Activated naive CD8-positive, alpha-beta T cell treated with anti-CD3 and anti-CD28 coated beads, Interleukin-2, amount 10 ng/mL, durations not matched to agents 7 days and 5 days (primary cell): ENCODE results near the gene NEDD4. TPM values are rescaled to one million over a fixed set of nuclear protein-coding genes. Genes with fewer than 3 reads are reported as not detected.

Experiments
- ATAC-seq: fragments of 150-1000 bp; cut with Tn5 transposase; one replicate; pipeline ENCODE4 v1.10.0; 2021; ENCODE audit warnings: low read depth, moderate library complexity
- POLR2A ChIA-PET: fragments of 350-600 bp; sonication (Branson Sonifier 250); formaldehyde crosslinking; loops from one replicate; lab custom pipeline; 2021; ENCODE audit warnings: antibody characterized with exemption; lab: Charles Lee
- DNase-seq: peaks from one replicate; pipeline ENCODE4 v3.0.0; 2021
- H3K27ac Mint-ChIP-seq: one replicate; pipeline ENCODE4 v1.8.0; 2022; ENCODE audit warnings: mild to moderate bottlenecking, mixed read lengths
- H3K27me3 Mint-ChIP-seq: one replicate; pipeline ENCODE4 v1.8.0; 2022; ENCODE audit warnings: mild to moderate bottlenecking, moderate library complexity, mixed read lengths
- H3K36me3 Mint-ChIP-seq: one replicate; pipeline ENCODE4 v1.8.0; 2021; ENCODE audit warnings: mild to moderate bottlenecking, mixed read lengths
- H3K4me1 Mint-ChIP-seq: one replicate; pipeline ENCODE4 v1.8.0; 2021; ENCODE audit warnings: mixed read lengths
- H3K4me3 Mint-ChIP-seq: one replicate; pipeline ENCODE4 v1.8.0; 2022; ENCODE audit warnings: mild to moderate bottlenecking, moderate library complexity, mixed read lengths
- H3K9me3 Mint-ChIP-seq: one replicate; pipeline ENCODE4 v1.8.0; 2021; ENCODE audit warnings: mixed read lengths
- total RNA-seq, 2 experiments: library from RNA; stranded (reverse); gene quantifications; one replicate each; pipeline ENCODE4 v1.2.3, GENCODE V29; 2021

NEDD4 gene
- 1 to 10 TPM; 5.1 to 6.6 TPM for total RNA-seq

GRCh38 chr15:55993111-55993803 lies at the start of gene NEDD4:
TSS of gene NEDD4 (minus strand) at chr15:55993612. CDS start at chr15:55993555, 57 bp downstream.
- Mint-ChIP-seq H3K4me3 (peak within 1 kb of the TSS; percentile 90), H3K4me1 (peaks cover 16% of the 10 kb centered on the region), H3K9me3 (no peaks in the 10 kb centered on the region), H3K27ac (peak within 1 kb of the TSS; percentile 60), H3K36me3 (peaks cover 6% of the 10 kb centered on the region), H3K27me3 (peaks cover 35% of the 10 kb centered on the region)
- DNase-seq (peak; percentile 82), ATAC-seq (peak; percentile 88)
- POLR2A ChIA-PET = interaction anchor here (1.2 to 1.3 kb wide), 2 partner anchors 250 to 251 kb away, joined by 3 to 4 read pairs; no protein-coding TSS in a partner anchor

GRCh38 chr15:56042498-56042897 lies 49.1 kb upstream of the NEDD4 start:
- peaks cover 23% of the 10 kb centered on the region for H3K4me1 Mint-ChIP-seq

GRCh38 chr15:56042031-56042430 lies 48.6 kb upstream of the NEDD4 start:
- POLR2A ChIA-PET = no interaction called here
- Mint-ChIP-seq H3K27ac (no peak overlapping the region), H3K9me3 (peaks cover 15% of the 10 kb centered on the region), H3K36me3 (peaks cover 12% of the 10 kb centered on the region), H3K4me3 (no peak overlapping the region), H3K4me1 (peaks cover 23% of the 10 kb centered on the region), H3K27me3 (peaks cover 2% of the 10 kb centered on the region)
- no peak for ATAC-seq
- DNase-seq = no peak

More at GRCh38 chr15:56042498-56042897, 49.1 kb upstream of the NEDD4 start:
- no peak for ATAC-seq
- no peak for DNase-seq
- Mint-ChIP-seq H3K9me3 (peaks cover 15% of the 10 kb centered on the region), H3K27me3 (peaks cover 4% of the 10 kb centered on the region), H3K27ac (no peak overlapping the region), H3K4me3 (peak overlapping the region; percentile 70), H3K36me3 (peaks cover 12% of the 10 kb centered on the region)
- POLR2A ChIA-PET = no interaction called here

GRCh38 chr15:56040081-56041035 lies 46.9 kb upstream of the NEDD4 start:
- Mint-ChIP-seq H3K27me3 (peaks cover 15% of the 10 kb centered on the region), H3K4me1 (peaks cover 23% of the 10 kb centered on the region), H3K27ac (no peak overlapping the region), H3K36me3 (peaks cover 10% of the 10 kb centered on the region), H3K4me3 (no peak overlapping the region), H3K9me3 (peaks cover 11% of the 10 kb centered on the region)
- POLR2A ChIA-PET = no interaction called here
- DNase-seq (no peak), ATAC-seq (no peak)

GRCh38 chr15:56038707-56039106 lies 45.3 kb upstream of the NEDD4 start:
- Mint-ChIP-seq H3K27ac (no peak overlapping the region), H3K9me3 (peaks cover 6% of the 10 kb centered on the region), H3K36me3 (peaks cover 9% of the 10 kb centered on the region), H3K4me1 (peaks cover 29% of the 10 kb centered on the region), H3K27me3 (peaks cover 19% of the 10 kb centered on the region), H3K4me3 (no peak overlapping the region)
- ATAC-seq = no peak
- POLR2A ChIA-PET = no interaction called here
- DNase-seq = no peak

- H3K36me3 Mint-ChIP-seq = peaks cover 9% of the 10 kb centered on the region
- peaks cover 24% of the 10 kb centered on the region for H3K4me1 Mint-ChIP-seq
- H3K27me3 Mint-ChIP-seq = peaks cover 19% of the 10 kb centered on the region
- no peak overlapping the region for H3K27ac Mint-ChIP-seq
- no peak overlapping the region for H3K4me3 Mint-ChIP-seq
- H3K9me3 Mint-ChIP-seq = peaks cover 4% of the 10 kb centered on the region
- ATAC-seq = peak; percentile 27
- POLR2A ChIA-PET = no interaction called here
- DNase-seq = no peak
Observed at GRCh38 chr15:56038015-56038414, 44.6 kb upstream of the NEDD4 start.

GRCh38 chr15:56036546-56037067 lies 43.2 kb upstream of the NEDD4 start:
- H3K27ac Mint-ChIP-seq = no peak overlapping the region
- H3K27me3 Mint-ChIP-seq = peaks cover 31% of the 10 kb centered on the region
- H3K4me1 Mint-ChIP-seq = peaks cover 17% of the 10 kb centered on the region
- H3K4me3 Mint-ChIP-seq = no peak overlapping the region
- DNase-seq (no peak), ATAC-seq (no peak)
- H3K36me3 Mint-ChIP-seq = peaks cover 7% of the 10 kb centered on the region
- POLR2A ChIA-PET = interaction anchor here (0.5 kb wide), 1 partner anchor 520 kb away, joined by 3 read pairs; no protein-coding TSS in a partner anchor
- peaks cover 4% of the 10 kb centered on the region for H3K9me3 Mint-ChIP-seq

- Mint-ChIP-seq H3K27me3 (peaks cover 35% of the 10 kb centered on the region), H3K4me3 (no peak overlapping the region), H3K9me3 (peaks cover 4% of the 10 kb centered on the region), H3K4me1 (peaks cover 17% of the 10 kb centered on the region), H3K27ac (no peak overlapping the region), H3K36me3 (peaks cover 7% of the 10 kb centered on the region)
- no peak for ATAC-seq
- no peak for DNase-seq
- POLR2A ChIA-PET = no interaction called here
Observed at GRCh38 chr15:56035166-56035565, 41.8 kb upstream of the NEDD4 start.

GRCh38 chr15:56034514-56034913 lies 41.1 kb upstream of the NEDD4 start:
- no peak for DNase-seq
- Mint-ChIP-seq H3K9me3 (peaks cover 4% of the 10 kb centered on the region), H3K27ac (peak overlapping the region; percentile 68), H3K27me3 (peaks cover 40% of the 10 kb centered on the region), H3K4me1 (peaks cover 17% of the 10 kb centered on the region), H3K36me3 (peaks cover 7% of the 10 kb centered on the region), H3K4me3 (peak overlapping the region; percentile 21)
- ATAC-seq = peak; percentile 52
- POLR2A ChIA-PET = no interaction called here

- ATAC-seq = no peak
- POLR2A ChIA-PET = no interaction called here
- no peak for DNase-seq
- Mint-ChIP-seq H3K4me3 (no peak overlapping the region), H3K4me1 (peaks cover 11% of the 10 kb centered on the region), H3K9me3 (no peaks in the 10 kb centered on the region), H3K27ac (no peak overlapping the region), H3K36me3 (peaks cover 4% of the 10 kb centered on the region), H3K27me3 (peaks cover 41% of the 10 kb centered on the region)
Observed at GRCh38 chr15:56032373-56032772, 39.0 kb upstream of the NEDD4 start.

GRCh38 chr15:56031836-56032235 lies 38.4 kb upstream of the NEDD4 start:
- H3K27me3 Mint-ChIP-seq = peaks cover 42% of the 10 kb centered on the region
- H3K4me1 Mint-ChIP-seq = peaks cover 11% of the 10 kb centered on the region
- POLR2A ChIA-PET = no interaction called here
- DNase-seq (no peak), ATAC-seq (no peak)
- peaks cover 4% of the 10 kb centered on the region for H3K36me3 Mint-ChIP-seq
- H3K27ac Mint-ChIP-seq = no peak overlapping the region
- no peaks in the 10 kb centered on the region for H3K9me3 Mint-ChIP-seq
- no peak overlapping the region for H3K4me3 Mint-ChIP-seq

GRCh38 chr15:56031402-56031801 lies 38.0 kb upstream of the NEDD4 start:
- Mint-ChIP-seq H3K4me3 (no peak overlapping the region), H3K9me3 (no peaks in the 10 kb centered on the region), H3K27ac (no peak overlapping the region), H3K27me3 (peaks cover 40% of the 10 kb centered on the region), H3K36me3 (peaks cover 1% of the 10 kb centered on the region), H3K4me1 (peaks cover 11% of the 10 kb centered on the region)
- POLR2A ChIA-PET = no interaction called here
- ATAC-seq (no peak), DNase-seq (no peak)

GRCh38 chr15:56028430-56028829 lies 35.0 kb upstream of the NEDD4 start:
- no peak for ATAC-seq
- H3K36me3 Mint-ChIP-seq = no peaks in the 10 kb centered on the region
- DNase-seq = no peak

More at GRCh38 chr15:56028430-56028829, 35.0 kb upstream of the NEDD4 start:
- H3K4me3 Mint-ChIP-seq = no peak overlapping the region
- peaks cover 4% of the 10 kb centered on the region for H3K9me3 Mint-ChIP-seq
- H3K4me1 Mint-ChIP-seq = no peaks in the 10 kb centered on the region
- no peak overlapping the region for H3K27ac Mint-ChIP-seq
- H3K27me3 Mint-ChIP-seq = peaks cover 32% of the 10 kb centered on the region
- POLR2A ChIA-PET = no interaction called here
